HG02981 (cell line): ENCODE results near the gene CUX1.
"Not testable (repeated sequence)": the region's sequence is repeated elsewhere in the genome, so short reads cannot be mapped to it uniquely, and the experiment has no call there.

Source experiments
- ATAC-seq: cut with Tn5 transposase; IDR thresholded peaks from one replicate; pipeline ENCODE4 v1.9.1; 2021; ENCODE audit warnings: mild to moderate bottlenecking, moderate library complexity; ENCODE audit not compliant: unreplicated experiment

CUX1 gene

DNA sequence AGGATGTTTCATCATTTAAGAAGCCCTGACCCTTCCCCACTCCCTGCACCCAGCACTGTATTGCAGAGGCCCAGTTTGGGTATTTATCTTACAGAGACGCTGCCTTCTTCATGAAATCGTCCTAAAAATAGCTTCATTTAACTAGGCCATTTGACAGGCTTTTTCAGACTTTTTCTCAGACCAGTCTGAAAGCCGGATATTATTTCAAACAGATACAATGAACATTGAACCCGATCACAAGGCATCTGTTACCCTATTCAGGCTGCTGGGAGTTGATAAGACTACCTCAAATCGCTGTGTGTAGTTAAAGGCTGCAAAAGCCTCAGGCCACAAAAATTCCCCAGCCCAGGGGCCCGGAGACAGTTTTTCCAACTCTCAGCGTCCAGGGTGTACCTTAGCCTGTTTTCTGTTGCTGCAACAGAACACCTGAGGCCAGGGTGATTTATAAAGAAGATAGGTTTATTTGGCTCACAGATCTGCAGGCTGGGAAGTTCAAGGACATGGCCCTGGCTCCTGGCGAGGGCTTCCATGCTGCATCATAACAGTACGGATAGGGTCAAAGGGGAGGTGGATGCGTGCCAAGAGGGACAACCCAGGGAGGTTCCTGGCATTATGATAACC, 338.5 kb downstream of the CUX1 start:
- ATAC-seq, result no peak

DNA sequence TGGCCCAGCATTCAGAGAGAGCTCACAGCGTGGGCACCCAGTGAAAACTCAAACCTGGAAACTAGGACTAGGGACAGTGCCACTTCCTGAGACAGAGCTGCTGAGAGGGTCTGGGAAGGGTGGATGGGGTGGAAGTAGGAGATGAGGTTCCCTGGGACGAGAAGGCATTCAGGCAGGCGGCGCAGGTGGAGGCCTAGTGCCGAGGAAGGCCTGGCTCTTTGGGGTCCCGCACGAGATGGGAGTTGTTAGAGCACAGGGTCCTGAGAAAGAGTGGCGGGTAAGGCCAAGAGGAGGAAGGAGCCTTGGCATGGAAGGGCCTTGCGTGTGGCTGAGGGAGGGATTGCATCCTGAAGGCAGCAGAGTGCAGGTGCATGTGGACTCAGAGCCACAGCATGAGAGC, 339.4 kb downstream of the CUX1 start:
- no peak for ATAC-seq

DNA sequence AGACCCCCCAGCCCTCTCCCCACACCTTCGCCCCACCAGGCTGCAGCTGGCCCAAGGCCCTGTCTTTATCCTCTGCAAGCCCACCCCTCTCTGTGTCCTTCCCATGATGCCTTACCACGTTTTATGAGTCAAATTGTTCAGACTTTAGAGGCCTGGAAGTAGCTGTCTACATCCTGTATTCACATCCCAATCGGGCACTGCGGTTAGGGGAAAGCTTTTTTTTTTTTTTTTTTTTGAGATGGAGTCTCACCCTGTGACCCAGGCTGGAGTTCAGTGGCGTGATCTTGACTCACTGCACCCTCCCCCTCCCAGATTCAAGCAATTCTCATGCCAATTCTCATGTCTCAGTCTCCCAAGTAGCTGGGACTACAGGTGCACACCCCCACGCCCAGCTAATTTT, 347.7 kb downstream of the CUX1 start:
- ATAC-seq, result no peak

DNA sequence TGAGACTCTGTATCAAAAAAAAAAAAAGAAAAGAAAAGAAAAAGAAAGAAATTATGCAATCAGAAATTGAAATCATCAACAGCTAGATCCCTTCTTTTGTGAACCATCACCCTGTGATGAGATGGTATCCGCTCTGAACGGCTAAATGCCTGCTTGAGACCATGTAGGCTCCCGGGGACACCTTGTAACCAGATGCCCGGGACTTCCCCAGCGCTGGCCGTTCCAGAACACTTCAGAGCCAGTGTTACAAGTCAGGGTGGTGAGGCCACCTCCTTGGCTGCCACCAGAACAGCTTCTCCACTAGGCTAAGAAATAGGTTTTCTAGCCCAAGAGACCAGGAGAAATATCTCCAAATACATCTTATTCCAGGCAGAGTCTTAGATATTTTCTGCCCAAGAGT, 349.8 kb downstream of the CUX1 start:
- ATAC-seq, result no peak

DNA sequence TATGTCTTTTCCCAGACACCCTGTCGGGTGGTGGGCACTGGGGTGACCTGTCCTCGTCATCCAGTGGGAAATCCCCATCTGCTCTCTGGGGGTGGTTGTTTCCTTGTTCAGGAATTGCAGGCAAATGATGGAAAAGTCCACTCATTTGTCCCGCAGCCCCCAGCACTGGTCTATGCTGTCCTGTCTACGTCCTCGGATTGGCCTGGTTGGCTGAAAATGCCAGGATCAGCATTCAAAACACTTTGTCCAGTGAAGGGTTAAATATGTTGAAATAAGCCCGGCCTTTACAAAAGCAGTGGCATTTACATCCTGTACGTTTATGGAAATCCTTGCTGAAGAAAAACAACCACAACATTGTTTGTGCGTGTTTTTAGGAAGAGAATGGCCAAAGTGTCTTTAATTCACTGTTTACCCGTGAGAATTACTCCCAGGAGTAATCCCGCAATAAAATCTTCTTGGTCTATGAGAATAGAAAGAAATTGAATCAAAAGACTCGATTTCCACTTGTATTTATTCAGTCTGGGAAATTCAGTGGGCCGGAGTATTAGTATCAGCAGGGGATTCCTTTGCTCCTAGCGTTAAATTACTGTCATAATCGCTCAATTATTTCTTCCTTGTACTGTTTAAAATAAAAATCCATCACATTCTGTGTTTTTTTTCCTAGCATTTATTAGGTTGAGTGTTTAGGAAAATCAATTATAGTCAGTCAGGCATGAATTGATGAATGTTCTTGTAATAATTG, 352.4 kb downstream of the CUX1 start:
- ATAC-seq, result no peak

DNA sequence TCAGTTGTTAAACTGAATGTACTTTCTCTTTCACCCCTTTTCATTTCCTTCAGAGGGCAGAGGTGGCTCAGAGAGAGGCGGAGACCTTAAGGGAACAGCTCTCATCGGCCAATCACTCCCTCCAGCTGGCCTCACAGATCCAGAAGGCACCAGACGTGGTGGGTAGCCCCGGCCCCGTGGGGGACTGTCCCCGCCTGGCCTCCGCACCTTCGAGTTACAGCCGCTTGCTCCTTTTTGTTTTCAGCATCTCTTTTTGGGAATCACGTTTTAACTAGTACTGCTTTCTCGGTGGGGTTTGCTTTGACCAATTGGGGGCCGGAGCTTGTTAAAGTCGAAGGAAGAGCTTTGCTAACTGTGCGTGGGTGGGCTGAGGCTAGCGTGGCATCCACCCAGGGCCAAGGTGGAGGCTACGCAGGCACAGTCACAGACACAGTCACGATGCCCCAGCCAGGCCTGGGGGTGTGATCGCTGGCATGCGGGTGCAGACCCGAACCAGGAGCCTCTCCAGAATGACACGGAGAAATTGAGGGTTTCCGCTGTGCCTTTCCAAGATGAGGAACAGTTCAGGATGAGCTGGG, 353.1 kb downstream of the CUX1 start:
- no peak for ATAC-seq

DNA sequence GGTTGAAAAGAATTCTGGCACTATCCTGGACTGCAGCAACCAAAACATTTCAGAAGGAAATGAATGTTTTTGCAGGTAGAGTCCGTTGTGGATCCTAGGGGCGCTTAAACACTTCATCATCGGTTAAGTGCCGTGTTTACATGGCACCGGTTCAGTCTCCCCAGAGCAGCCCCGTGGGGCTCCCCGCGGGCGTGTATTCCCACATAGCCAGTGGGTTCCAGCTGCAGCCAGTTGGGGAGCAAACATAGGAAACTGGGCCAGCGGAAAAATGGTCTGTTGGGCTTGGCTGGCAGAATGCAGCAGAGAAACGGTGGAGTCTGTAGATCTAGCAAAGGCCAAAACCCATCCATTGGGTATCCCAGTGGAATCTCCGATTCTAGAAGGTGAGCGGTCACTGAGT, 356.2 kb downstream of the CUX1 start:
- ATAC-seq, result no peak

DNA sequence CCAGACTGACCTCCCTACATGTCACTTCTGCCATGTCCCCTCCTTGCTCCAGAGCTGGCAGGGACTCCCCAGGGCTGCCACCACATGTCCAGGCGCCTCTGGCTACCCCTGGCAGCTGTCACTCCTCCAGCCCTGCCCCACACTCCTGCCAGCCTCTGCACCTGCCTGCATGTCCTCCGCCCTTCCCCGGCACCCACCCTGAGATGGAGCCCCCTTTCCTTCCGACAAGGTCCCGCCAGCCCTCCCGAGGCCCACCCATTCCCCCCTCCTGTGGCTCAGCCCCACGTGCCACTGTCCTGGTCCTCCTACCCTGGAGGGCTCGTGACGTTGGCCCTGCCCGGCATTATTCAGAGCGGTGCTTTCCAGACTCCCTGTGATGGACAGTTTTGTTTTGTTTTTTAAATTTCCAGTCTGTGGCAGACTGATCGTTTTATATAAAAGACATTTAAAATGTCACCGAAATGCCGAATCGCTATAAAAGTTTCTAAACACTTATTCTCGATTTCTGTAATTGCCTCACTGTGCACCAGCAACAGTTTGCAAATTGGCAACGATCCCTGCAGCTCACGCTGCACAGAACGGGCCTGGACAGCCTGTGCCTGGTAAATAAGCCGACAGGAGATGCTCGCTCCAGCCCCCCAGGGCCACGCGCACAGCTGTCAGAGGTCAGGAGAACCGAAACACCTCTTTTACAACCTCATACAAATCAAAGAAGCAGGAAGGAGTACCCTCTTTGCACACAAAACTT, 358.2 kb downstream of the CUX1 start:
- ATAC-seq, result no peak

DNA sequence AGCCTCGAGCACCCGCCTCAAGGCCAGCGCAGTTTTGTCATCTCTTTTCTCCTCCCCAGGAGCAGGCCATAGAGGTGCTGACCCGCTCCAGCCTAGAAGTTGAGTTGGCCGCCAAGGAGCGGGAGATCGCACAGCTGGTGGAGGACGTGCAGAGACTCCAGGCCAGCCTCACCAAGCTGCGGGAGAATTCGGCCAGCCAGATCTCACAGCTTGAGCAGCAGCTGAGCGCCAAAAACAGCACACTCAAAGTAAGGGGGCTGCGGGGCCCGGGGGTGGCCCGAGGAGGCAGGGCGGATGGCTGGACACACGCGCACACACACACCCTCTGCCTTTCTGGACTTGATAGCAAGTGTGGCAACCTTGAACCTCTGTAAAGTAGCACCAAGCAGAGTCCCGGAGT, 361.0 kb downstream of the CUX1 start:
- no peak for ATAC-seq

DNA sequence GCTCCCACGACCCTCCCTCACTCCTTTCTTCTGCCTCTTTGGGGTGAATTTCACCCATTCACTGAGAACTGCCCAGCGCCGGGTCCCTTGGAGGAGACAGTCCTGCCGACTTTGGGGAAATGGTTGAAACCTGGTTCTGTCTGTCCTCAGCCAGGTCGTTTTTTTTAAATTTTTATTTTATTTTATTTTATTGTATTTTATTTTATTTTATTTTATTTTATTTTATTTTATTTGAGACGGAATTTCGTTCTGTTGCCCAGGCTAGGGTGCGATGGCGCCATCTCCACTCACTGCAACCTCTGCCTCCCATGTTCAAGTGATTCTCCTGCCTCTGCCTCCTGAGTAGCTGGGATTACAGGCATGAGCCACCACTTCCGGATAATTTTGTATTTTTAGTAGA, 363.3 kb downstream of the CUX1 start:
- ATAC-seq, result no peak

DNA sequence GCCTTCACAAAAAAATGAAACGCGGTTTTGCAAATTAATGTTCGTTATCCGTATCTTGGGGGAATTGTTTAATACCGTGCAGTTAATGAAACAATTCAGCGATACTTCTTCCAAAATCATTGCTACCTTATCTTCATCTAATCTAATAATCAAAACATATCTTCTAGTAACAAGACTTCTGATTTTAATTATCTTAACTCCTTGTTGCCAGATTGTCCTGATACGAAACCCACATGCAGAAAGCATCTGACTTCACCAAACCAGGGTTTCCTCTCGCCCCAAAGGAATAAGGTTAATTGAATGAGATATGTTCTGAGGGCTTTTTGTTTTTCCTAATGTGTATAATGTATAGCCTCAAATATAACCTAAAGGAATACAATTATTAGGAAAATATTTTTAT, 364.1 kb downstream of the CUX1 start:
- ATAC-seq, result no peak

DNA sequence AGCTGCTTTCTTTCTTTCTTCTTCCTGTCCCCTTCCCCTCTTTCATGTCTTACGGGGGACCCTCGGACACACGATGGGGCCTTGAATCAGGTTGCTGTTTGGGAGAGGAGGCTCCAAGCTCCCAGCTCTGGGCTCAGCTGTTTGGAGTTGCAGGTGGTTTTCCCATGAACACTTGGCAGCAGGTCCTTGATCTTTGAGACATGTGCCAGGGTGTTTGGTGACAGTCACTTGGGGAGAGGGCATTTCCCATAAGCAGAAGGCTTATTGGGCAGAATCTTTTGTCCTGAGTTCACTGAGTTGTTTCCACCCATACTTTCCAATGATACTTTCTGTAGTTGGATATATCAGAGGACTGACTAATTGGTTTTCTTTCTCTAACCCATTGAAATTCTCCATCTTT, 364.6 kb downstream of the CUX1 start:
- no peak for ATAC-seq

DNA sequence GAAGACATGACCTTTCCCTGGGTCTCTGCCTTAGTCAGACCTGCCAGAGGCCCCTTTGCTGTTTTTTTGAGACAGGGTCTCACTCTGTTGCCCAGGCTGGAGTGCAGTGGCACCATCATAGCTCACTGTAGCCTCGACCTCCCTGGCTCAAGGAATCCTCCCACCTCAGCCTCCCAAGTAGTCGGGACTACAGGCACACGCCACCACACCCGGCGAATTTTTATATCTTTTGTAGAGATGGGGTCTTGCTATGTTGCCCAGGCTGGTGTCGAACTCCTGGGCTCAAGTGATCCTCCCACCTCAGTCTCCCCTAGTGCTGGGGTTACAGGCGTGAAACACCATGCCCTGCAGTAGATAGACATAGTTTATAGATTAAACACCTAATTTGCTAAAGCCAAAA, 366.4 kb downstream of the CUX1 start:
- ATAC-seq, result not testable (repeated sequence)

DNA sequence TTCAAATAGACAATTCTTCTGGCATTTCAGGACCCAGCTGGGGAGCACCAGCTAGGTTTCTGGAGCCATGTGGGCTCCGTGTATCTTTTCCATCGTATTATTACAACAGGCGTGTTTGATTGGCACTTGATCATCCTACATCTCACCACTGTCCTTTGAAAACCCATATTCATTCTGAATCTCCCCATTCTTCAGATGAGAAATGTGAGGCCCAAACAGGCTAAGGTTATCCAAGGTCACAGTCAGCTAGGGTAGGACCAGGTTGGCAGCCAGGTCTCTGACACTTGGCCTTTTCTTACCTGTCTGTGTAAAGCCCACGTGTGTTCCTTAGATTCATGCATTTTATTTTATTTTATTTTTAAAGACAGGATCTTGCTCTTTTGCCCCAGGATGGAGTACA, 366.9 kb downstream of the CUX1 start:
- ATAC-seq, result no peak

DNA sequence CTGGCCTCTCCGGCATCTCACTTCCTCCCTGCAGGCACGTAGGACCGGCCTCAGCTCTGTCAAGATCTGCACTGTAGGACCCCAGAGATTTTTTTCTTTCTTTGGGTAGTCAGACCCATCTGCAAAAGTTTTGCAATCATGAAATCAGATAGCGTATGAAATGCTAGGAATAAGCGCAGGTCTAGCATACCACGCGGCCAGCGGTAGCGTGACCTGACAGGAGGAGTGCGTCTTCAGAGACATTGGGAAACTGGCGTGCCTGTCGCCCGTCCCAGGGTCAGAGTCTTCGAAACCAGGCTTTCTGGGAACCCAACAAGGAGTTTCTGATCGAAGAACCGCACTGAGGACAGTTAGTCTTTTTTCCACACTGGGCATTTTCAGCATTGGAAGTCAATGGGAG, 368.4 kb downstream of the CUX1 start:
- no peak for ATAC-seq

DNA sequence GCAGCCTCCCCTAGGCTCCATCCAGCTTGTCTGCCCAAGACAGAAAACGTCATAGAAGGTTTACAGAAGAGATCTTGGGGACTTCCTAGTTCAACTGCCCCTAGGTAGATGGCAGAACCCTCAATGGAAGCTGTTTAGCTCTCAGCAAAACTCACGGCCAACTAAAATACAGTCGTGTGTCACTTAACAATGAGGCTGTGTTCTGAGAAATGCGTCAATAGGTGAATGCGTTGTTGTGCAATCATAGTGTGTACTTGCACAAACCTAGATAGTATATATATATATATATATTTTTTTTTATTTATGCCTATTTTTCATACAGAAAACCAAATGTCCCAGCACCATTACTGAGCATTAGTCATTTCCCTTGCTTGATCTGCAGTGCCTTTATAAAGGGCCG, 368.9 kb downstream of the CUX1 start:
- no peak for ATAC-seq

DNA sequence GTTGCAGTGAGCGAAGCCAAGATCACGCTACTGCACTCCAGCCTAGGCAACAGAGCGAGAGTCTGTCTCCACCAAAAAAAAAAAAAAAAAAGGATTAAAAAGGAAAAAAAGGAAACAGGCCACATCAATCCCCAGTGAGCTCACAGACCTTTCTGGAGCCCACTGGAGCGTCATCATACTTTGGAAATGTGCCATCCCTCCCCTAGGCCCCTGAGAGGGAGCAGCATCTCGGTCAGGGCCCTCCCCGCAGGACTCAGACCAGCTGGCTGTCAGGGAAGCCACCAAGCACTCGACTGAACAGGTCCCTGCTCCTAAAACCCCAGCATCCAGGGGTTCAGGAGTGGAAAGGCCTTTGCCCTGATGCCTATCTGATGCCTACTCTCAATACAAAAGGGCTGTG, 371.3 kb downstream of the CUX1 start:
- no peak for ATAC-seq

DNA sequence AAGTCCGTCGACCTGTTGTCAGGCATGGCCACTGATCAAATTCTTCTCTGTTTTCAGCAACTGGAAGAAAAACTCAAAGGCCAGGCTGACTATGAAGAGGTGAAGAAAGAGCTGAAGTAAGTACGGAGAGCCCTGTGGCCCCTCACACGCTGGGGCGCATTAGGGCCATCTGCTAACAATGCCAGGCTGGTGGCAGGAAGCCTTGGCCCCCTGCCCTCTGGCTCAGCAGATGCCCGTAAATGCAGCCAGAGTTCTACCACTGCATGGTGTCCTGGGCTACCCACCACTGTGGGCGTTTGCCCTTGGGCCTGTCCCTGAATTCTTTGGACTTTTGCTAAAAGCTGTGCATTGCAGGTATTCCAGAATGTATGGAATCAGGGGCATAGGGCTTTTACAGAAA, 372.3 kb downstream of the CUX1 start:
- ATAC-seq, result no peak

DNA sequence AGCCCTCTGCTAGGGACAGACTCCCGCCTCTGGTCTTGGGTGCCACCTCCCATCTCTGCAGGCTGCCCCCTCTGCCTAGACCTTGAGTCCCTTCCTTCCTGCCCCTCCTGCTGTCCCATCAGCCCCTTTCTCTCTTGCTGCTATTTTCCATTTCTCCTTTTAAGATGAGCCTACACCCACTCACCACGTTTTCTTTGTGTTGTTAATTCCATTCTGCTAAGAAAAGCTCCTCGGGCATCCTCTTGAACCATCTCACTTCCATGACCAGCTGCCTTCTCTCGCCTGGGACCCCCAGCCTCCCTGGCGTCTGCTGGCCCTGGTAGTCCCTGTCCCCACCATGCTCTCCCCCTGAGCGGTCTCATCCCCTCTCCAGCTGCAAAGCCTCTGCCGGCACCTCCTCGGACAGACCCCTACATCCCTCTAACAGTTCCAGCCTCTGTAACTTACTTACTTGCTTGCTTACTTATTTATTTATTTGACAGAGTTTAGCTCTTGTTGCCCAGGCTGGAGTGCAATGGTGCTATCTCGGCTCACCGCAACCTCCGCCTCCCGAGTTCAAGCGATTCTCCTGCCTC, 373.4 kb downstream of the CUX1 start:
- no peak for ATAC-seq

DNA sequence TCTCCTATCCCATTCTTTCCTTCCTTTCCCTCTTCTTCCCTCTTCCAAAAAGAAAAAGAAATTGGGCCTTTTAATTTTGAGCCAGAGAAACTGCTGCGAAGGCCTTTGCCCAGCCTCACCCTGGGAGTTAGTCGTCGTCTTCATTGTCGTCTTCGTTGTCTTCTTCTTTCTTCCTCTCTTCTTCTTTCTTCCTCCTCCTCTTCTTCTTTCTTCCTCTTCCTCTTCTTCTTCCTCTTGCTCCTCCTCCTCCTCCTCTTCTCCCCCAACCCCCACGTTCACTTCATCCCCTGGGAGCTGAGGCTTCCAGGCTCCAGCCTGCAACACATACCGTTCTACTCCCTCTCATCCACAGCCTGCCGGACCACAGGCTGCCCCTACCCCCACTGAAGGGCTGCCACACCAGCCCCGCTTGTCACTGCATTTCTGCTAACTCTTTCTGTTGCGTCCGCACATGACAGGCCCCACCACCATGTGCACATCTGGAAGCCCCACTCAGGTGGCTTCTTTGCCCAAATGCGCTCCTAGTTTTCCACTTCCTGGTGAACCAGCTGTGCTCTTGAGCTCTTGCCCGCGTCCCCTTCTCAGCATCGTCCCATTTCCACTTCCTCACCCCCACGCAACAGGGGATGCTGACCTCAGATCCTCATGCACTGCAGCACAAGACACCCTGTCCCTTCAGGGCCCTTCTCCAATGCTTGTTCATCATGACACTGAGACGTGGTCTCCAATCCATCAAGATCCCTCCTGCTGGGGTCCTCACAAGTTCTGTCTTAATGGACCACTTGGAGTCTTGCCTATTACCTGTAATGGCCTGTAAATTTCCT, 374.3 kb downstream of the CUX1 start:
- no peak for ATAC-seq

DNA sequence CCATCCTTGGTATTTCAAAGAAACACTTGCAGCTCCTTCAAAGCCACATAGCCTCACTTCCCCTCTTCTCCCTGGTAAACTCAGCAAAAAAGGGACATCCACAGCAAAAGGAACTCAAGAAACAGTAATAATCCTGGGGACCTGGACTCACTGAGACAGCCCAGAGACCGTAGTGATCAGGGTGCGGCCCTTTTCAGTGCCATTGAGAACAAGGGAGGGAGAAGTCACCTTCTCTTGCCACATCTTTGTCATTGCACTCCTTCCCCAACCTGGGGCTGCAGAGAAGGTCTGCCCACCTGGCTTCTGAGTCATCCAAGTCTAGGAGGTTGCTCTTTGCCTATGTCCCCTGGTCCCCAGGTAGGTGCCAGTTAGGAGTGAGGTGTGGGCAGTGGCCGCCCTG, 375.4 kb downstream of the CUX1 start:
- no peak for ATAC-seq
